Neural cell (in vitro differentiated cells): ENCODE results near the gene LY6G6C. TPM values are rescaled to one million over a fixed set of nuclear protein-coding genes. Genes with fewer than 3 reads are reported as not detected.
A peak's percentile ranks its signal among the peaks of the same experiment; 100 is the strongest.

ENCODE experiments used
- H2AFZ ChIP-seq: fragments of 200-600, 300-800 bp; sonication (generic), shearing (Covaris generic); 2 replicates; pipeline ENCODE4 v1.6.0; 2014; ENCODE audit warnings: low read depth, mild to moderate bottlenecking, antibody characterized with exemption, low read length, moderate library complexity
- H3F3A ChIP-seq: fragments of 200-600 bp; shearing (Covaris generic); 2 replicates; pipeline ENCODE4 v1.6.1; 2016; ENCODE audit warnings: mild to moderate bottlenecking, moderate library complexity, mixed read lengths, antibody characterized with exemption, low read length; ENCODE audit not compliant: insufficient read depth, poor library complexity, severe bottlenecking
- H3K27ac ChIP-seq: fragments of 200-600, 300-800 bp; sonication (generic), shearing (Covaris generic); 2 replicates; pipeline ENCODE4 v1.5.1; 2014; ENCODE audit warnings: mild to moderate bottlenecking, low read length, moderate library complexity
- H3K27me3 ChIP-seq: fragments of 300-800, 200-600 bp; sonication (generic), shearing (Covaris generic); 2 replicates; pipeline ENCODE4 v1.6.0; 2014; ENCODE audit warnings: mild to moderate bottlenecking, low read depth, low read length, moderate library complexity; ENCODE audit not compliant: insufficient read depth
- H3K36me3 ChIP-seq: fragments of 300-800, 200-600 bp; sonication (generic), shearing (Covaris generic); 2 replicates; pipeline ENCODE4 v1.5.1; 2014; ENCODE audit warnings: mild to moderate bottlenecking, antibody characterized with exemption, low read length, moderate library complexity; ENCODE audit not compliant: insufficient read depth
- H3K4me2 ChIP-seq: fragments of 300-800, 200-600 bp; sonication (generic), shearing (Covaris generic); 2 replicates; pipeline ENCODE4 v1.6.0; 2014; ENCODE audit warnings: mild to moderate bottlenecking, low read length
- H3K4me3 ChIP-seq: fragments of 300-800, 200-600 bp; sonication (generic), shearing (Covaris generic); 2 replicates; pipeline ENCODE4 v1.5.1; 2014; ENCODE audit warnings: mild to moderate bottlenecking, low read length, moderate library complexity
- H3K79me2 ChIP-seq: fragments of 200-600 bp; shearing (Covaris generic); replicated peaks from 2 replicates; pipeline ENCODE4 v1.6.0; 2014; ENCODE audit warnings: mild to moderate bottlenecking, low read length, moderate library complexity; ENCODE audit not compliant: insufficient read depth
- H3K9ac ChIP-seq: fragments of 300-800, 200-600 bp; sonication (generic), shearing (Covaris generic); 2 replicates; pipeline ENCODE4 v1.6.1; 2016; ENCODE audit warnings: mild to moderate bottlenecking, low read length, mixed read lengths
- H3K9me2 ChIP-seq: fragments of 200-600 bp; shearing (Covaris generic); 2 replicates; pipeline ENCODE4 v1.6.1; 2016; ENCODE audit warnings: mild to moderate bottlenecking, low read length, mixed read lengths; ENCODE audit not compliant: insufficient read depth
- H3K9me3 ChIP-seq: fragments of 200-600, 300-800 bp; sonication (generic), shearing (Covaris generic); 2 replicates; pipeline ENCODE4 v1.6.1; 2016; ENCODE audit warnings: mild to moderate bottlenecking, mixed run types, low read length, moderate library complexity, mixed read lengths
- H4K20me1 ChIP-seq: fragments of 200-600 bp; shearing (Covaris generic); 2 replicates; pipeline ENCODE4 v1.6.1; 2016; ENCODE audit warnings: mild to moderate bottlenecking, mixed run types; ENCODE audit not compliant: insufficient read depth
- CTCF ChIP-seq: fragments of 450-650 bp; IDR thresholded peaks from 2 replicates; pipeline ENCODE4 v1.5.1; 2014; ENCODE audit warnings: antibody characterized with exemption, mild to moderate bottlenecking, moderate library complexity; ENCODE audit not compliant: poor library complexity, severe bottlenecking
- EP300 ChIP-seq: fragments of 450-650 bp; conservative IDR thresholded peaks from 2 replicates; pipeline ENCODE4 v1.6.1; 2014; ENCODE audit warnings: antibody characterized with exemption, mild to moderate bottlenecking, moderate library complexity; ENCODE audit not compliant: poor library complexity, severe bottlenecking
- EZH2 ChIP-seq: fragments of 200-600, 300-800 bp; shearing (Covaris generic), sonication (generic); IDR thresholded peaks from 2 replicates; pipeline ENCODE4 v1.6.1; 2014; ENCODE audit warnings: antibody characterized with exemption, low read length, borderline replicate concordance, mild to moderate bottlenecking; ENCODE audit not compliant: insufficient read depth, poor library complexity, severe bottlenecking
- MXI1 ChIP-seq: fragments of 450-650 bp; conservative IDR thresholded peaks from 2 replicates; pipeline ENCODE4 v1.6.1; 2014; ENCODE audit warnings: antibody characterized with exemption, mild to moderate bottlenecking; ENCODE audit not compliant: poor library complexity, severe bottlenecking
- POLR2AphosphoS5 ChIP-seq: IDR thresholded peaks from 2 replicates; pipeline ENCODE4 v1.6.1; 2012
- RAD21 ChIP-seq: fragments of 450-650 bp; conservative IDR thresholded peaks from 2 replicates; pipeline ENCODE4 v1.6.1; 2014; ENCODE audit warnings: antibody characterized with exemption, mild to moderate bottlenecking, moderate library complexity
- REST ChIP-seq: IDR thresholded peaks from 2 replicates; pipeline ENCODE4 v1.6.1; 2012; ENCODE audit warnings: borderline replicate concordance
- SMC3 ChIP-seq: fragments of 450-650 bp; conservative IDR thresholded peaks from 2 replicates; pipeline ENCODE4 v1.6.1; 2014; ENCODE audit warnings: antibody characterized with exemption, mild to moderate bottlenecking, moderate library complexity; ENCODE audit not compliant: poor library complexity
- TAF1 ChIP-seq: IDR thresholded peaks from 2 replicates; pipeline ENCODE4 v1.6.1; 2012; ENCODE audit warnings: low read depth
- polyA plus RNA-seq: library from polyadenylated mRNA; depleted of rRNA; stranded (reverse); fragments of >200 nt; gene quantifications from 2 replicates; pipeline ENCODE4 v1.2.3, GENCODE V29; 2014

The LY6G6C gene
- polyA plus RNA-seq, 1 donor from 2014 or later: 0.88 TPM

GRCh38 chr6:31702405-31702818 is 19.1 kb downstream of the LY6G6C start:
- Histone ChIP-seq H3K4me3 (peak overlapping the region; percentile 84), H3F3A (no peaks in the 10 kb centered on the region), H3K4me2 (peak overlapping the region; percentile 96), H3K9me3 (no peaks in the 10 kb centered on the region), H3K79me2 (peaks cover 26% of the 10 kb centered on the region), H4K20me1 (no peaks in the 10 kb centered on the region), H3K27ac (peak overlapping the region; percentile 95), H3K9me2 (no peaks in the 10 kb centered on the region), H2AFZ (peak overlapping the region; percentile 88), H3K9ac (peak overlapping the region; percentile 93), H3K36me3 (no peaks in the 10 kb centered on the region), H3K27me3 (no peaks in the 10 kb centered on the region)
- TF ChIP-seq REST (no peak), POLR2AphosphoS5 (no peak), SMC3 (no peak), CTCF (no peak), RAD21 (no peak), TAF1 (no peak), EP300 (no peak), EZH2 (no peak)

GRCh38 chr6:31701666-31702404 is 19.7 kb downstream of the LY6G6C start:
- Histone ChIP-seq H3K9me2 (no peaks in the 10 kb centered on the region), H3K9me3 (no peaks in the 10 kb centered on the region), H2AFZ (peak overlapping the region; percentile 88), H3K9ac (peak overlapping the region; percentile 93), H3F3A (no peaks in the 10 kb centered on the region), H4K20me1 (no peaks in the 10 kb centered on the region), H3K4me3 (peak overlapping the region; percentile 84), H3K27me3 (no peaks in the 10 kb centered on the region), H3K36me3 (no peaks in the 10 kb centered on the region), H3K4me2 (peak overlapping the region; percentile 96), H3K79me2 (peaks cover 26% of the 10 kb centered on the region), H3K27ac (peak overlapping the region; percentile 95)
- no peak for TF ChIP-seq POLR2AphosphoS5
- TF ChIP-seq EZH2: no peak
- no peak for TF ChIP-seq REST
- no peak for TF ChIP-seq TAF1
- TF ChIP-seq CTCF: no peak
- no peak for TF ChIP-seq MXI1
- no peak for TF ChIP-seq SMC3
- TF ChIP-seq EP300: no peak
- no peak for TF ChIP-seq RAD21
